NB4 (cell line): ENCODE results near the gene ACOT7.

Source experiments
- DNase-seq: peaks from one replicate; pipeline ENCODE4 v3.0.0; 2010; ENCODE audit warnings: low read depth
- H3K4me3 ChIP-seq: one replicate; pipeline ENCODE4 v1.5.1; 2011; ENCODE audit warnings: mild to moderate bottlenecking, low read depth, low read length, moderate library complexity
- MYC ChIP-seq: IDR thresholded peaks from 2 replicates; pipeline ENCODE4 v1.6.1; 2011; ENCODE audit warnings: low read depth, low read length
- POLR2A ChIP-seq: IDR thresholded peaks from 2 replicates; pipeline ENCODE4 v1.6.1; 2011; ENCODE audit warnings: mild to moderate bottlenecking; ENCODE audit not compliant: insufficient read length; ENCODE audit errors: extremely low read depth
- TF ChIP-seq, protein P1 (sequence below): IDR thresholded peaks from one replicate; pipeline ENCODE4 v1.5.1; 2012; ENCODE audit warnings: low read depth, low read length
- TF ChIP-seq, protein P2 (sequence below): IDR thresholded peaks from 2 replicates; pipeline ENCODE4 v1.6.1; 2011; ENCODE audit warnings: low read depth, low read length

ACOT7 gene

DNA sequence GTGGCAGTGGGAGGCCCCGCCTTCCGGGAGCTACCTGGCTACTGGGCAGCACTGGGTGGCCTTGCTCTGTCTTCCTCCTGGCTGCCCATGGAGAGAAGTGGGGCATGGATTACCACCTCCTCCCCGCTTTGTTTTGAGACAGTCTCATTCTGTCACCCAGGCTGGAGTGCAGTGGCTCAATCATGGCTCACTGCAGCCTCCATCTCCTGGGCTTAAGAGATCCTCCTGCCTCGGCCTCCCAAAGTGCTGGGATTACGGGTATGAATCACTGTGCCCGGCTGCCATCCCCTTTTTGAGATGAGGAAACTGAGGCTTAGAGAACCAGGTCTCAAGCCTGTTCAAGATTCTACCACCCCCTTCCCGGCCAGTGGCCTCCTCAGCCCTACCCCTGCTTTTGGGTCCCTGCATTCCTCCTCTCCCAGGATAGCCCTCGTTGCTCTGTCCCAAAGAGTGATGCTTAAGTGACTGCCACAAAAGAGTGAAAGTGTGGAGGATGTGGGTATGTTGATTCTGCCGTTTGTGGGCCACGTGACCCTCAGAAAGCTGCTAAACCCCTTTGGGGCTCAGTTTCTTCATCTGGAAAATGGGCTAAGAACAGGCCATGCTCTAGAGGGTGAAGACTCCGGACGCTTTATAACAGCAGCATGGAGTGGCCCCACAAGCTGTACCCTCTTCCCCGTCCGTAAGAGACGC, 141.7 kb downstream of the ACOT7 start:
- DNase-seq: no peak
- TF ChIP-seq, protein P1, sequence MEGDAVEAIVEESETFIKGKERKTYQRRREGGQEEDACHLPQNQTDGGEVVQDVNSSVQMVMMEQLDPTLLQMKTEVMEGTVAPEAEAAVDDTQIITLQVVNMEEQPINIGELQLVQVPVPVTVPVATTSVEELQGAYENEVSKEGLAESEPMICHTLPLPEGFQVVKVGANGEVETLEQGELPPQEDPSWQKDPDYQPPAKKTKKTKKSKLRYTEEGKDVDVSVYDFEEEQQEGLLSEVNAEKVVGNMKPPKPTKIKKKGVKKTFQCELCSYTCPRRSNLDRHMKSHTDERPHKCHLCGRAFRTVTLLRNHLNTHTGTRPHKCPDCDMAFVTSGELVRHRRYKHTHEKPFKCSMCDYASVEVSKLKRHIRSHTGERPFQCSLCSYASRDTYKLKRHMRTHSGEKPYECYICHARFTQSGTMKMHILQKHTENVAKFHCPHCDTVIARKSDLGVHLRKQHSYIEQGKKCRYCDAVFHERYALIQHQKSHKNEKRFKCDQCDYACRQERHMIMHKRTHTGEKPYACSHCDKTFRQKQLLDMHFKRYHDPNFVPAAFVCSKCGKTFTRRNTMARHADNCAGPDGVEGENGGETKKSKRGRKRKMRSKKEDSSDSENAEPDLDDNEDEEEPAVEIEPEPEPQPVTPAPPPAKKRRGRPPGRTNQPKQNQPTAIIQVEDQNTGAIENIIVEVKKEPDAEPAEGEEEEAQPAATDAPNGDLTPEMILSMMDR: no peak
- TF ChIP-seq MYC (no peak), POLR2A (no peak)
- TF ChIP-seq, protein P2, sequence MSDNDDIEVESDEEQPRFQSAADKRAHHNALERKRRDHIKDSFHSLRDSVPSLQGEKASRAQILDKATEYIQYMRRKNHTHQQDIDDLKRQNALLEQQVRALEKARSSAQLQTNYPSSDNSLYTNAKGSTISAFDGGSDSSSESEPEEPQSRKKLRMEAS: no peak
- no peak overlapping the region for H3K4me3 ChIP-seq

DNA sequence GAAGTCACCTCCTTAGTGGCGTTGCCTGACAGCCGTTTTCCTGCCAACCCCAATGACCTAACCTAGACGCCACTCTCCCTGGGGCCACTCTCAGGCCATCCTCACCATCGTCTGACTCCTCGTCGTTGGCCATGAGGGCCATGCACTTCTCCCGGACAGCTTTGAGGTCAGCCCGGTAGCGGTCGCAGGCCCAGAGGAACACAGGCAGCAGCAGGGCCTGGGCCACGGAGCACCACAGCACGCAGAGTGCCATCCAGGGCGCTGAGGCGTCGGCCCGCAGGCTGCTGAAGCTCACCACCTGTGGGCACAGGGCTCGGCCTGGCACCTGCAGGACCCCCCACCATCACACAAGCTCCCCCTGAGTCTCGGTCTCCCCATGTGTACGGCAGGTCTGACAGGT, 142.3 kb downstream of the ACOT7 start:
- TF ChIP-seq, protein P1: no peak
- TF ChIP-seq, protein P2: no peak
- TF ChIP-seq MYC (no peak), POLR2A (no peak)
- DNase-seq: no peak
- no peak overlapping the region for H3K4me3 ChIP-seq

DNA sequence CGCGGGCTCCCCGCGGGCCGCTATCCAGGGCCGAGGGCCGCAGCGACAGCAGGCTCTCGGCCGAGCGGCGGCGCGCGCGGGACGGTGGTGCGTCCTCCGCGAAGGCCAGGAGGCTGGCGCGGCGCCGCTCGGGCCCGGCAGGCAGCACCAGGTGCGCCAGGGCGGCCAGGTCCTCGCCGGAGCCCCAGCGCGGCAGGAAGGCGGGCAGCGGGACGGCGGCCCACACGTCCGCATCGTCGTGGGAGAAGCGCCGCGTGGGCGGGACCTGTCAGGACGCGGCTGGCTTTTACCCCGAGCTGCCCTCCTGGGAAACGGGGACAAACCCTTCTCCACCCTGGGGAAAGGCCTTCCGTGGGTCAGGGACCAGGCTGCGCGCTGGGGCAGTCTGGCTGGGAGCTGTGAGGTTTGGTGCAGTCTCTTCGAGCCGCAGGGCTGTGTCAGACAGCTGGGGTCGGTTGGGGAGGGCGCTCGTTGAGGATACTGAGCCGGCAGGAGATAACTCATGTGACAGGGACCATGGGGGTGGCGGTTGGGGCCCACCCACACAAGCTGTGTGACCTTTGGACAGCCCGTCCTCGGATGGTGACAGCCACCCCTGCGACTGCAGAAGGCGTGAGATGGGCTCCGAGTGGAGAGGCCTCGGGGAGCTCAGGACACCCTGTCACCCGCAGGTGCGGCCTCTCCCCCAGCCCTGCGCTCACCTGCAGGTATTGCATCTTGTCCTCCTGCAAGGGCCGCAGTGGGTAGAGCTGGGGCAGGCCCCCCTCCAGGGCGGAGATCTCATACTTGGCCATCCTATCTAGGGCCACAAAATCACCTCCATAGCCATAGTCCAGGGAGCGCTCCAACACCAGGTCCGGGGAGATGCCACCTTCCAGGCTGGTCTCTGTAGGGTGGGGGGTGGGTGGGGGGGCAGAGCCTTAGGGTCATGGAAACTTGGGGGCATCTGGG, 143.6 kb downstream of the ACOT7 start:
- H3K4me3 ChIP-seq: no peak overlapping the region
- no peak for DNase-seq
- no peak for TF ChIP-seq MYC

DNA sequence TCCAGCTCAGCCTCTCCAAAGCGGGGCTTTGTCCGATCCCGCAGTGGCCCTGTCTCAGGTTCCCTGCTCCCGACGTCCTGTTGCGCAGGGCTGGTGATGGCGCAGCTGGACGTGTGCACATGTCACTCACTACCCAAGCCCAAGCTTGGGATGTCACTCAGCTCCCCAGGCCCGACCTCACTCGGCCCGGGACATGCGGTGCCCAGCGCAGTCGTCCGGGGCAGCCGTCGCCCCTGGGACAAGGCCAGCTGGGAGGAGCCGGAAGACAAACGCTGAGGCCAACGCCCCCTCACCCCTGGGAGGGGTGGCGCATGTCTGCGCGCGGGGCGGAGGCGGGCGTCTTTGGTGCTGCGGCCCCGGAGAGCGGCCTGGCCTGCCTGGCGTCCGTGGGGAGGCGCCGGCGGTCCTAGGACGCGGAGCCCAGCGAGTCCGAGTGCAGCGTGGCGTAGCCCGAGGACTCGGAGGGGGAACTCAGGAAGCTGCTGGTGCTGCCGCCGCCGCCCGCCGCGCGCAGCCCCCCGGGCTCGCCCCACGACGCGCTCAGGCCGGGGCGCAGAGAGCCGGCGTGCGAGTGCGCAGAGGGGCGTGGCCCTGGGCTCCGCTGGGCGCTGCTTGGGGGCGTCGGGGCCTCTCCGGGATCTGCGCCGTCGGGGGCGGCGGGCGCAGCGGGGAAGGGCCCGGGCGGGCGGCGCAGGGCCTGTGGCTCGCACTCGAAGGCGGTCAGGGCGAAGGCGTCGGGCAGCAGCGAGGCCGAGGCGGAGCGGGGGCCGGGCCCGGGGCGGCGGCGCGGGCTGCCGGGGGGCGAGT, 144.4 kb downstream of the ACOT7 start:
- H3K4me3 ChIP-seq: no peak overlapping the region
- TF ChIP-seq POLR2A: no peak
- no peak for TF ChIP-seq MYC
- TF ChIP-seq, protein P1: no peak
- TF ChIP-seq, protein P2: no peak
- DNase-seq: no peak

DNA sequence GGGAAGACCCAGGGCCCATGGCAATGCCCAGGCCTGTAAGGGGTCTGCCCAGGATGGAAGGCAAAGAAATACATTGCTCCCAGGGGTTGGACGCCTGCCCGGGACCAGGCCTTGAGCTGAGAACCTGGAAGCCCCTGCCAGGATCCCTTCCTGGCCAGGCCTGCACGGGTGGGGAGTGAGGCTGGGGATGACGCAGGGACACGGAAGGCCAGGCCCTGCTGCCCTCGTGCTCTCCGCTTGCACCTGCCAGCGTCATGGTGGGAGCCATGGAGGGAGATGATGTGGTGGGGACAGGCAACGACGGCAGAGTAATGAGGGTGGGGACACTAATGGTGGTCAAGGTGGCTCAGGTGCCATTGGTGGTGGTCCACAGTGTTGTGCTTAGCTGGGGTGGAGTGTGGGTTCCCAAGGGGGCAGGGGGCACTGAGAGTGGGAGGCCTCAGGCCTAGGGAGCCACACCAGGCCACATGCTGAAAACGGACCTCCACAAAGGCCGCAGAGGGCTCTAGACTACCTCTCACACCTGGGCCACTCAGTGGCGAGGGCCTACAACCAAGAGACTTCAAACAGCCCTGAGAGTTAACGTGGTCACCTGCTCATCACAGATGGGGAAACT, 145.3 kb downstream of the ACOT7 start:
- TF ChIP-seq, protein P2: no peak
- TF ChIP-seq MYC: no peak
- TF ChIP-seq, protein P1: no peak
- no peak for TF ChIP-seq POLR2A
- H3K4me3 ChIP-seq: no peak overlapping the region
- no peak for DNase-seq
